Gastrocnemius medialis (tissue), 4 donors: Measurements from ENCODE around the gene INS.

Experiments
- POLR2A ChIP-seq, 2 donors: fragments of 450-650 bp; IDR thresholded peaks; one replicate each; pipeline ENCODE4 v1.6.1; 2017; ENCODE audit warnings: antibody characterized with exemption in 2 of 2, mild to moderate bottlenecking in 2 of 2, moderate library complexity in 2 of 2
- TF ChIP-seq, protein P1 (sequence below), 5 experiments: fragments of 450-650 bp in 3 of 5; fragments of 200-600 bp in 2 of 5; sonication (generic) in 2 of 5; IDR thresholded peaks in 4 of 5; conservative IDR thresholded peaks in 1 of 5; 1 replicate in 4 of 5; 2 replicates in 1 of 5; pipeline ENCODE4 v1.5.1; 2016 to 2019; ENCODE audit warnings: antibody characterized with exemption in 5 of 5, mild to moderate bottlenecking in 3 of 5, moderate library complexity in 3 of 5

DNA sequence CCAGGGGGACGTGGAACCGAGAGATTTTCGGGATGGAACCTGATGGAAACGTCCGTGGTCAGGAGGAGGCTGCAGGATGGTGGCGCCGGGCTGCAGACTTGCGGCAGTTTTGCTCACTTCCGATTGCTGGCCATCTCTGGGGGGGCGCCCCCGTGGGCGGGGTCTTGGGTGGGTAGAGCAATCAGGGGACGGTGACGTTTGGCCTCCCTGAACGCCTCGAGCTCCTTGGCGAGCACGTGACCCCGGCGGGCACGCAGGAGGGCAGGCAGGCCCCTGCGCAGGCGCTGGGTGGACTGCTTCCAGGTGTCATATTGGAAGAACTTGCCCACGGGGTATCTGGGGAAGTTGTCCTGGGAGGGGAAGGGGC lies 28.2 kb downstream of the INS start:
- TF ChIP-seq, protein P1, sequence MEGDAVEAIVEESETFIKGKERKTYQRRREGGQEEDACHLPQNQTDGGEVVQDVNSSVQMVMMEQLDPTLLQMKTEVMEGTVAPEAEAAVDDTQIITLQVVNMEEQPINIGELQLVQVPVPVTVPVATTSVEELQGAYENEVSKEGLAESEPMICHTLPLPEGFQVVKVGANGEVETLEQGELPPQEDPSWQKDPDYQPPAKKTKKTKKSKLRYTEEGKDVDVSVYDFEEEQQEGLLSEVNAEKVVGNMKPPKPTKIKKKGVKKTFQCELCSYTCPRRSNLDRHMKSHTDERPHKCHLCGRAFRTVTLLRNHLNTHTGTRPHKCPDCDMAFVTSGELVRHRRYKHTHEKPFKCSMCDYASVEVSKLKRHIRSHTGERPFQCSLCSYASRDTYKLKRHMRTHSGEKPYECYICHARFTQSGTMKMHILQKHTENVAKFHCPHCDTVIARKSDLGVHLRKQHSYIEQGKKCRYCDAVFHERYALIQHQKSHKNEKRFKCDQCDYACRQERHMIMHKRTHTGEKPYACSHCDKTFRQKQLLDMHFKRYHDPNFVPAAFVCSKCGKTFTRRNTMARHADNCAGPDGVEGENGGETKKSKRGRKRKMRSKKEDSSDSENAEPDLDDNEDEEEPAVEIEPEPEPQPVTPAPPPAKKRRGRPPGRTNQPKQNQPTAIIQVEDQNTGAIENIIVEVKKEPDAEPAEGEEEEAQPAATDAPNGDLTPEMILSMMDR (IDR thresholded peaks at IDR 0.05 in 4 of 5, conservative IDR thresholded peaks at IDR 0.05 in 1 of 5): no peak
- TF ChIP-seq POLR2A (IDR thresholded peaks at IDR 0.05): no peak
